Gastrocnemius medialis (tissue), 4 donors: ENCODE measurements around the gene SERPINA3.

ENCODE experiments used
- POLR2A ChIP-seq, 2 donors: fragments of 450-650 bp; IDR thresholded peaks; one replicate each; pipeline ENCODE4 v1.6.1; 2017; ENCODE audit warnings: antibody characterized with exemption in 2 of 2, mild to moderate bottlenecking in 2 of 2, moderate library complexity in 2 of 2
- TF ChIP-seq, protein P1 (sequence below), 5 experiments: fragments of 450-650 bp in 3 of 5; fragments of 200-600 bp in 2 of 5; sonication (generic) in 2 of 5; IDR thresholded peaks in 4 of 5; conservative IDR thresholded peaks in 1 of 5; 1 replicate in 4 of 5; 2 replicates in 1 of 5; pipeline ENCODE4 v1.5.1; 2016 to 2019; ENCODE audit warnings: antibody characterized with exemption in 5 of 5, mild to moderate bottlenecking in 3 of 5, moderate library complexity in 3 of 5

DNA sequence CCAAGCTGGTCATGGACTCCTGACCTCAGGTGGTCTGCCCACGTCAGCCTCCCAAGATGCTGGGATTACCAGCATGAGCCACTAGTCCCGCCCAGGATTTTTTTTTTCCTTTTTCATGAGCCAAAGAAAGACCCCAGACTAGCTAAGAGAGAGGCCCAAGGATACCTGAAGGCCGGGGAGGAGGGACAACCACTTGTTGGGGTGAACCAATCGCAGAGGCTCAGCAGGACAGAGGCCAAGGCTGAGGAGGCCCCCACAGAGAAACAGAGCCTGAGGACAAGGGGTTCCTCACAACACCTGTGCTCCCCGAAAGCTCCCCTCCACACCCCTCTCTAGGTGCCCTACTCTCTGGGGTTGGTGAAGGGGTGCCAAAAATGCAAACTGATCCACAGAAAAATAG lies 1.0 kb upstream of the SERPINA3 start:
- TF ChIP-seq, protein P1, sequence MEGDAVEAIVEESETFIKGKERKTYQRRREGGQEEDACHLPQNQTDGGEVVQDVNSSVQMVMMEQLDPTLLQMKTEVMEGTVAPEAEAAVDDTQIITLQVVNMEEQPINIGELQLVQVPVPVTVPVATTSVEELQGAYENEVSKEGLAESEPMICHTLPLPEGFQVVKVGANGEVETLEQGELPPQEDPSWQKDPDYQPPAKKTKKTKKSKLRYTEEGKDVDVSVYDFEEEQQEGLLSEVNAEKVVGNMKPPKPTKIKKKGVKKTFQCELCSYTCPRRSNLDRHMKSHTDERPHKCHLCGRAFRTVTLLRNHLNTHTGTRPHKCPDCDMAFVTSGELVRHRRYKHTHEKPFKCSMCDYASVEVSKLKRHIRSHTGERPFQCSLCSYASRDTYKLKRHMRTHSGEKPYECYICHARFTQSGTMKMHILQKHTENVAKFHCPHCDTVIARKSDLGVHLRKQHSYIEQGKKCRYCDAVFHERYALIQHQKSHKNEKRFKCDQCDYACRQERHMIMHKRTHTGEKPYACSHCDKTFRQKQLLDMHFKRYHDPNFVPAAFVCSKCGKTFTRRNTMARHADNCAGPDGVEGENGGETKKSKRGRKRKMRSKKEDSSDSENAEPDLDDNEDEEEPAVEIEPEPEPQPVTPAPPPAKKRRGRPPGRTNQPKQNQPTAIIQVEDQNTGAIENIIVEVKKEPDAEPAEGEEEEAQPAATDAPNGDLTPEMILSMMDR (IDR thresholded peaks at IDR 0.05 in 4 of 5, conservative IDR thresholded peaks at IDR 0.05 in 1 of 5) = no peak
- no peak for TF ChIP-seq POLR2A (IDR thresholded peaks at IDR 0.05)
